Aorta (tissue), 5 donors: Measurements from ENCODE around the gene ZNF654. TPM values are rescaled to one million over a fixed set of nuclear protein-coding genes. Genes with fewer than 3 reads are reported as not detected.

ENCODE experiments used
- ATAC-seq: fragments of 200-7000 bp; cut with Tn5 transposase; one replicate; pipeline ENCODE4 v1.9.1; 2022; ENCODE audit warnings: moderate library complexity; ENCODE audit not compliant: low FRiP score
- DNase-seq, 2 donors: peaks; one replicate each; pipeline ENCODE4 v3.0.0-alpha.2; 2020
- H3K27ac ChIP-seq, 2 donors: one replicate each; pipeline ENCODE4 v1.5.1; 2013; ENCODE audit warnings: low read length in 2 of 2, mild to moderate bottlenecking in 2 of 2, moderate library complexity in 2 of 2, control low read depth in 1 of 2, inconsistent platforms in 1 of 2, low read depth in 1 of 2
- H3K27me3 ChIP-seq, 2 donors: one replicate each; pipeline ENCODE4 v1.6.1; 2013; ENCODE audit warnings: control low read depth in 1 of 2, low read length in 1 of 2, mild to moderate bottlenecking in 1 of 2, moderate library complexity in 1 of 2; ENCODE audit not compliant: insufficient read depth in 2 of 2, control insufficient read depth in 1 of 2
- H3K36me3 ChIP-seq, 2 donors: one replicate each; pipeline ENCODE4 v1.6.1; 2013; ENCODE audit warnings: control low read depth in 1 of 2, low read length in 1 of 2, mild to moderate bottlenecking in 1 of 2; ENCODE audit not compliant: insufficient read depth in 2 of 2, control insufficient read depth in 1 of 2
- H3K4me1 ChIP-seq, 2 donors: one replicate each; pipeline ENCODE4 v1.6.1; 2013; ENCODE audit warnings: low read length in 2 of 2, control low read depth in 1 of 2, mild to moderate bottlenecking in 1 of 2, moderate library complexity in 1 of 2; ENCODE audit not compliant: insufficient read depth in 2 of 2, control insufficient read depth in 1 of 2
- H3K4me3 ChIP-seq, 2 donors: one replicate each; pipeline ENCODE4 v1.5.1; 2013; ENCODE audit warnings: low read length in 2 of 2, control low read depth in 1 of 2, mild to moderate bottlenecking in 1 of 2
- H3K9me3 ChIP-seq: one replicate; pipeline ENCODE4 v1.6.1; 2013; ENCODE audit warnings: mild to moderate bottlenecking, low read length; ENCODE audit not compliant: control insufficient read depth
- WGBS, 2 donors: extraction: QIAGEN DNeasy Blood & Tissue Kit; methylation state at CpG; one replicate each; pipeline ENCODE4 v1.1.7; 2013; 5-methylcytosine and 5-hydroxymethylcytosine counted together
- intact Hi-C, 2 donors: fragments of 100-400 bp; cut with DNase I; formaldehyde crosslinking; loops; one replicate each; pipeline versions ENCODE4 v1.14.2 to v1.15.0; 2022
- polyA plus RNA-seq, 2 donors: library from polyadenylated mRNA; stranded (reverse); fragments of 200-250 nt; gene quantifications; one replicate each; pipeline ENCODE4 v1.2.3, GENCODE V29; 2013
- total RNA-seq, 2 donors: library from RNA; stranded (reverse); fragmentation: NEBNext Ultra II Directional; extraction: Animal tissue kit (Norgen Biotek cat#: 25700); gene quantifications; one replicate each; pipeline ENCODE4 v1.2.1, GENCODE V29; 2021
- donor health status: healthy with polysubstance abuse.
- donor health status: Bipolar disorder and iron deficiency.
- donor health status: DM: no; HTN: no; CAD: no.
- donor health status: DM: no; HTN: no; CAD: no.
- donor health status: DM: yes; HTN: yes; CAD: no.

ZNF654 gene
- total and polyA plus RNA-seq, 4 donors: 3.0 to 28.3 (median 11.4) TPM

DNA sequence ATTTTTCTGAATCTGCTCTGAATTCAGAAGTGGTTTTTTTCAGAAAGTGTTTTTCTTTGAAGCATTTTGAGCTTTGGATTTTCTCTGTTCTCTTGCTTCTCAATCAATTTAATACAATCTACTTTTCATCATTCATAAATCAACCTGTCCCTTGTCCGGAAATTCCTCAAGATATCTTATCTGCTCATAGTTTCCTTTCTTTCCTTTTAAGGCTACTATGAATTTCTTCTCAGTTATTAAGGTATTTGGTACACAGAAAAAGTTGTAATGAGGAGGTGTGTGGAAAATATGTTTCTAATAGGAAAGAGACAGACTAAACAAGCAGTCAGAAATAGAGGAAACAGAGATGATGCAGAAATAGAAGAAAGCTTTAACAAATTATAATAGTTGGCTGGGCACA, 14.6 kb upstream of the ZNF654 start:
- Histone ChIP-seq H3K4me1 (no peaks in the 10 kb centered on the region), H3K27me3 (no peaks in the 10 kb centered on the region), H3K4me3 (no peak overlapping the region), H3K27ac (no peak overlapping the region), H3K9me3 (no peaks in the 10 kb centered on the region), H3K36me3 (no peaks in the 10 kb centered on the region)
- WGBS, 2 donors: 2% methylated on average over 1 of the region's 1 CpG
- intact Hi-C loops: no loop called here
- DNase-seq (no peak), ATAC-seq (no peak)

DNA sequence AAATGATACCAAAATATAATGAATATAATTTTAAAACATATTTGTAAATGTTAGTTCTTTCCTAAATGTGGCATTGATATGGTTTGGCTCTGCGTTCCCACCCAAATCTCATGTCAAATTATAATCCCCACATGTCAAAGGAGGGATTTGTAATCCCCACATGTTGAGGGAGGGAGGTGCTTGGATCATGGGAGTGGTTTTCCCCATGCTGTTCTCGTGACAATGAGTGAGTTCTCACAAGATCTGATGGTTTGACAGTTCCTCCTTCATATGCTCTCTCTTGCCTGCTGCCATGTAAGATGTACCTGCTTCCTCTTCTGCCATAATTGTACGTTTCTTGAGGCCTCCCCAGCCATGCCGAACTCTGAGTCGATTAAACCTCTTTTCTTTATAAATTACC, 12.3 kb upstream of the ZNF654 start:
- Histone ChIP-seq H3K36me3 (no peaks in the 10 kb centered on the region), H3K4me1 (no peaks in the 10 kb centered on the region), H3K9me3 (no peaks in the 10 kb centered on the region), H3K27me3 (no peaks in the 10 kb centered on the region), H3K4me3 (no peak overlapping the region), H3K27ac (no peak overlapping the region)
- intact Hi-C loops: no loop called here
- DNase-seq: no peak
- ATAC-seq: no peak
- WGBS, 2 donors: 89 to 92% methylated on average over 5 of the region's 5 CpGs

DNA sequence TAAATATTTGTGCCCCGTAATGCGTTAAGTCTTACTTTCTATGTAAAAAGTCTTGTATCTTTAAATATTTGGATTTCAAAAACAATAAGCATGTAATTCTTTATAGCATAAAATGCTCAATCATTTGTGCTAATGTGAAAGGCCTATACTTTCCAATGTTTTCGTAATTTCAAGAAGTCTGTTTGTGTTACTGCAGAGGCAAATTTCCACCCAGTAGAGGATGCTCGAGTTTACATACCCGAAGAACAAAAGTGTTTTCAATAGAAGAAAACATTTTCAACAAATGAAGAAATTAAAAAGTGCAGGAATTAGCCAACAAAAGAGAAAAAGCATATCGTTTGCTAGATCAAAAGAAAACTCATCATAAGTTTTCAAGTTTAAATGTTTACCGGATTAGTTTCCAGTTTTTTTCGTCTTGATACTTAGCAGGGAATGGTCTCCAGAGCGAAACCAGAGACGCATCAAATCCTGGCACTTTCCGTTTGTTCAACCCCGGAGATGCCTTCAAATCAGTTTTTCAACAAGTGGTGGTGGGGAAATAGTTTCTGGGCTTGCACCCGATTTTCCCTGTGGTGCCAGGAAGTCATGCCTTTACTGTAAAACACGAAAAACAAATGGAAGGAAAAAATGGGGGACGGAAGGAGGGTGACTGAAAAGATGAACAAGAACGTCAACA, 1.3 kb upstream of the ZNF654 start:
- DNase-seq (no peak), ATAC-seq (no peak)
- Histone ChIP-seq H3K36me3 (peaks cover 3 to 5% of the 10 kb centered on the region in 2 donors), H3K4me1 (peaks cover 2 to 3% of the 10 kb centered on the region in 2 donors), H3K9me3 (no peaks in the 10 kb centered on the region), H3K27ac (peak overlapping the region; percentile 64 to 94), H3K4me3 (peak overlapping the region; percentile 31 to 68), H3K27me3 (no peaks in the 10 kb centered on the region)
- intact Hi-C loops: loop anchor here (2.0 to 10.0 kb wide), 3 partner anchors 57 to 93 kb away; partner anchors contain the start of gene C3orf38 (in 1 of the 2)
- WGBS, 2 donors: 8 to 9% methylated on average over 16 of the region's 16 CpGs

DNA sequence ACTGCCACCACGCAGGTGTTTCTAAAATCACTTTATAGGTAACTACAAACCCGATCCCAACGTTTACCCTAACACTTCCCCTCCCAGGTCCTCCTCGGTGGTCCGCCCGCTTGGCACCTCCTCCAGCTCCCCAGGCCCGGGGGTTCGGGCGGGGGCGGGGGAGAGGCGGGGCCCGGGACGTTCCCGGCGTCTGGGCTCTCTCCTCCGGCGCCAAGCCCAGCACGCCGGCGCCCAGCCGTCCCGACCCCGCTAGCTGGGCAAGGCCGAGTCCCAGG, 812 bp upstream of the ZNF654 start:
- peaks cover 3 to 5% of the 10 kb centered on the region in 2 donors for H3K36me3 ChIP-seq
- H3K27me3 ChIP-seq: no peaks in the 10 kb centered on the region
- H3K27ac ChIP-seq: peak overlapping the region; percentile 64 to 94
- intact Hi-C loops: loop anchor here (2.0 to 10.0 kb wide), 3 partner anchors 57 to 93 kb away; partner anchors contain the start of gene C3orf38 (in 1 of the 2)
- H3K4me1 ChIP-seq: peaks cover 2 to 3% of the 10 kb centered on the region in 2 donors
- DNase-seq (no peak), ATAC-seq (no peak)
- no peaks in the 10 kb centered on the region for H3K9me3 ChIP-seq
- peak overlapping the region; percentile 31 to 68 for H3K4me3 ChIP-seq
- WGBS, 2 donors: 0% methylated on average over 16 to 24 of the region's 24 CpGs

DNA sequence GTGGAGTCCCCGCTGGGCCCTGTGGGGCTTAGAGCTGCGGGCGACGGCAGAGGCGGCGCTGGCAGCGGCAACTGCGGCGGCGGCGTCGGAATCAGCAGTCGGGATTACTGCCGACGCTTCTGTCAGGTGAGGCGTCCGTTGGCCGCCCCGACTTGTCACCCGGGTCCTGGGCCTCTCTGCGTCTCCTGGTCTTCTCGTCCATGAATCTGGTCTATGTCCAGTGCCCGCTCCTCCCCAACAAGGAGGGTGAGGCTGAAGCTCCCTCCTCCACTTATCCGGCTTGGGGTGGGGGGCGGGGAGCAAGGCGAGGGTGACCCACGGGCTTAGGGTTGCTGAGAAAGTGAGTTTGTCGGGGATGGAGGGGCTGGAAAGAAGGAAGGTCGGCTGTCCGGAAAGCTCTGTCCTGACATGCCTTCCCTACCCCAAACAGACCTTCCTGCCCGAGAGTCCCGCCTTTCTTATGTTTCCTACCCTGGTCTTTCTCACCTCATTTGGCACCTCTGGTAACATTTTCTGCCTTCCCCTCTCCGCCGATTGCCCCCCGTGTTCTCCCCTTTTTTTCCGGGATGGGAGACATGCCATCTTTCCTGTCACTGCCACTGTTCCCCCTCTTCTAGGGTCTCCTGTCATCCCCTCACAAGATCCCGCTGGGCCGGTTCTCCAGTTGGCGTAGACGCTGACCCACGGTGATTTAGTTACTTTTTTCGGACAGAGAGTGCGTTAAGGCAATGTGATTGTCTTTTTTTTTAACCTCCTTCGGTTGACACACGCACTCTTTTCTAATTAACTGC, 520 bp downstream of the ZNF654 start:
- peak overlapping the region; percentile 88 to 92 for H3K4me3 ChIP-seq
- 0 to 1% methylated on average over 44 to 45 of the region's 45 CpGs for WGBS, 2 donors
- peaks cover 3 to 5% of the 10 kb centered on the region in 2 donors for H3K36me3 ChIP-seq
- intact Hi-C loops: loop anchor here (2.0 to 10.0 kb wide), 3 partner anchors 55 to 91 kb away; partner anchors contain the start of gene C3orf38 (in 1 of the 2)
- peaks cover 3 to 5% of the 10 kb centered on the region in 2 donors for H3K4me1 ChIP-seq
- H3K27me3 ChIP-seq: no peaks in the 10 kb centered on the region
- ATAC-seq: peak; percentile 31
- peak in 1 of 2 donors; percentile 45 for DNase-seq
- peak overlapping the region; percentile 18 to 74 for H3K27ac ChIP-seq
- no peaks in the 10 kb centered on the region for H3K9me3 ChIP-seq

DNA sequence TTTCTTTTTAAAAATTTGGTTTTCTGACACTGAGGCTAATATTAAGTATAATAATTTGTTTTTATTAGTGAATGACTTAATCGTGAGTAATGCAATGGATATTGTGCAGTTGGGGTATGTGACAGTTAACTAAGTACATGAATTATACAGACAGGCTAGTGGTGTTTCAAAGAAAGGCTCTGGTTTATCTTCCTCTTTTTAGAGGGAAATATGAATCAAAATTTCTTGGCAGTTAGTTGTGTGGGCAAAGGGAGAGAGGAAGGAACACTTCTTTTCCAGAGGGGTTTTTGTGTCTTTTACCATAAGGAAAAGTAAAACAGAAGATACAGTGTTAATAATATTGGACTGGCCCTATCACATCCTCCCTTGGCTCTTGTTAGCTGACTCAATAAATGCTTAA, 2.7 kb downstream of the ZNF654 start:
- H3K36me3 ChIP-seq: no peaks in the 10 kb centered on the region
- DNase-seq (no peak), ATAC-seq (no peak)
- no peak overlapping the region for H3K27ac ChIP-seq
- WGBS, 2 donors: 2 to 10% methylated on average over 1 of the region's 1 CpG
- intact Hi-C loops: no loop called here
- no peak overlapping the region for H3K4me3 ChIP-seq
- no peaks in the 10 kb centered on the region for H3K27me3 ChIP-seq
- peaks cover 3 to 5% of the 10 kb centered on the region in 2 donors for H3K4me1 ChIP-seq
- H3K9me3 ChIP-seq: no peaks in the 10 kb centered on the region

DNA sequence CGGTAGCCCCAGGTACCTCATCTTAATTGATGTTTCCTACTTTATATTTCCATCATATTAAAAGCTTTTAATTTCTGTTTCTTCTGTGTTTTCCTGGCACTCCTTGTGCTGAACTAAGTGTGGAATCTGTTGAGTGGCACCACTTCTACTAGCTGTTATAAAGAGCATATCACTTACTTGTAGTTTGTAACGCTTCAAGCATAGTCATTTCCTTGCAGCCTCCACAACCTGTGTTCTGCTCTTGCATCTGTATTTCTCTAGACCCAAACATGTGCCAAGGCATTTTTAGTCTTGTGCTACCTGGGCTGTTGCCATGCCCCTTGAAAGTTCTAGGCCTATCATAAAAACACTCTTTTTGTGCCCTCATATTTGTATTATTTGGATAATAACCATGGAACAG, 16.0 kb downstream of the ZNF654 start:
- no peaks in the 10 kb centered on the region for H3K9me3 ChIP-seq
- H3K27ac ChIP-seq: no peak overlapping the region
- H3K4me3 ChIP-seq: no peak overlapping the region
- DNase-seq (no peak), ATAC-seq (no peak)
- 65 to 77% methylated on average over 2 of the region's 2 CpGs for WGBS, 2 donors
- H3K27me3 ChIP-seq: no peaks in the 10 kb centered on the region
- H3K36me3 ChIP-seq: no peaks in the 10 kb centered on the region
- peaks cover 0 to 2% of the 10 kb centered on the region in 2 donors for H3K4me1 ChIP-seq
- intact Hi-C loops: no loop called here

DNA sequence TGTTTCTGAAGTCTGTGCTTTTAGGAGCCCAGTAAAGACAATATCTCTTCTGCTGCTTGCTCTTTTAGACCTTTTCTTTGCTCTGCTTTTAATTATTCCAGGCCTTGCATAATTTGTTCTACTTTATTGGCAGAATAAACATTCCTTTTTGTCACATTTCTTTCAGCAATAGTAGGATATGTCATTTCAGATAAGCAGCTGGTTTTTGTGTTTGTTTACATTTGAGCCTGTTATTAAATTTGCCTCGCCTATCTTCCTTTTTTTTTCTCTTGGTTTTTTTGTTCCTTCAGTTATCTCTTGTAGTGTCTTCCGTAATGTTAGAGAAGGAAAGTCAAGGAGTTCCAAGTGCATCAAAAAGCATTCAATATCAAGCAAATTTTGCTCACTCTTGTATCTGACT, 16.4 kb downstream of the ZNF654 start:
- no peaks in the 10 kb centered on the region for H3K9me3 ChIP-seq
- intact Hi-C loops: no loop called here
- no peak overlapping the region for H3K27ac ChIP-seq
- no peaks in the 10 kb centered on the region for H3K36me3 ChIP-seq
- peaks cover 0 to 2% of the 10 kb centered on the region in 2 donors for H3K4me1 ChIP-seq
- H3K4me3 ChIP-seq: no peak overlapping the region
- DNase-seq: no peak
- H3K27me3 ChIP-seq: no peaks in the 10 kb centered on the region
- 71 to 72% methylated on average over 2 of the region's 2 CpGs for WGBS, 2 donors
- no peak for ATAC-seq

DNA sequence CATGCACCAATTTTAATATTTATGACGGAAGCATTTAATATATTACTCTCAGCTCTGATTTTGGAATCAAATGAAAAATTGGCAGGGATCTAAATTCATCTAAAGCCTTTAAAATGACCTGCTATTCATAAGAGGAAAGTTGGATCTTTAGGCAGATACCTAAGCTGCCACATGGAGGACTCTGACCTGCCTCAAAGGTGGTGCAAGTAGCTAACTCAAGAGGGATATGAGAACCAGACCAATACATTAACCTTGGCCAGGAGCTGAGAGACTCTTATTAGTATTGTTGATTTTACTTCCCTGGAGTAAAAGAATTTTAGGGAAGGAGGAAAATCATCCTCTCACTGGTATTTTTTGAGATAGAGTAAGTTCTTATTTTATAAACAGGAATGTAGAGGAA, 17.7 kb downstream of the ZNF654 start:
- no peak for ATAC-seq
- no peaks in the 10 kb centered on the region for H3K36me3 ChIP-seq
- WGBS, 2 donors: 96% methylated on average over 1 of the region's 1 CpG
- H3K27ac ChIP-seq: no peak overlapping the region
- intact Hi-C loops: no loop called here
- peaks cover 2% of the 10 kb centered on the region in 2 donors for H3K4me1 ChIP-seq
- H3K9me3 ChIP-seq: no peaks in the 10 kb centered on the region
- H3K4me3 ChIP-seq: no peak overlapping the region
- no peak for DNase-seq
- no peaks in the 10 kb centered on the region for H3K27me3 ChIP-seq
